Hypothalamus (tissue), 51 donors: ENCODE data around the gene OR2V2.

Experiments
- DNase-seq, 51 donors: peaks; one replicate each; lab custom pipeline; 2025; lab: John Stamatoyannopoulos, UW

OR2V2 gene

GRCh38 chr5:181204113-181204825 lies 56.9 kb downstream of the OR2V2 start:
- DNase-seq = no peak

- DNase-seq = no peak
Observed at GRCh38 chr5:181204826-181205760, 57.7 kb downstream of the OR2V2 start, which contains the start of gene TRIM7. TSS of gene TRIM7 (minus strand) at chr5:181205196. CDS start at chr5:181205110, 86 bp downstream.

- DNase-seq = no peak
Observed at GRCh38 chr5:181205761-181206649, 58.6 kb downstream of the OR2V2 start.

- no peak for DNase-seq
Observed at GRCh38 chr5:181207214-181207959, 60.0 kb downstream of the OR2V2 start.

GRCh38 chr5:181207960-181208253 lies 60.5 kb downstream of the OR2V2 start:
- DNase-seq = no peak
